HepG2 (cell line): ENCODE results near the gene DPP3.

Experiments used
- PHF8 ChIP-seq: sonication (generic); formaldehyde crosslinking; IDR thresholded peaks from 2 replicates; pipeline ENCODE4 v1.5.0; 2020; ENCODE audit warnings: missing genetic modification reagents
- TCF7L2 ChIP-seq: IDR thresholded peaks from 2 replicates; pipeline ENCODE4 v1.6.1; 2011; ENCODE audit warnings: mild to moderate bottlenecking, low read depth, low read length, moderate library complexity

- TF ChIP-seq PHF8 (CRISPR knock-in tag), result no peak
- TF ChIP-seq TCF7L2, result no peak
These were observed 47.6 kb upstream of the DPP3 start for GRCh38 chr11:66432597-66432996.
